ENCODE data around the gene GUCY2C.
"Not testable (repeated sequence)": the region's sequence is repeated elsewhere in the genome, so short reads cannot be mapped to it uniquely, and the experiment has no call there.

The GUCY2C gene

GRCh38 chr12:14682231-14682630 lies 14.2 kb downstream of the GUCY2C start:
- DNase-seq (ENCODE audit: extremely low read depth in 1 of 2, low read depth in 1 of 2): not testable (repeated sequence)

- no peak for DNase-seq (ENCODE audit: extremely low read depth in 1 of 2, low read depth in 1 of 2)
Observed at GRCh38 chr12:14681625-14682024, 14.8 kb downstream of the GUCY2C start.

GRCh38 chr12:14681190-14681589 lies 15.2 kb downstream of the GUCY2C start:
- DNase-seq (ENCODE audit: extremely low read depth in 1 of 2, low read depth in 1 of 2): no peak

- DNase-seq (ENCODE audit: extremely low read depth in 1 of 2, low read depth in 1 of 2): no peak
Observed at GRCh38 chr12:14678547-14679150, 17.8 kb downstream of the GUCY2C start.

GRCh38 chr12:14668591-14668990 lies 27.8 kb downstream of the GUCY2C start:
- DNase-seq (ENCODE audit: extremely low read depth in 1 of 2, low read depth in 1 of 2): no peak

GRCh38 chr12:14665354-14666348 lies 30.7 kb downstream of the GUCY2C start:
- DNase-seq (ENCODE audit: extremely low read depth in 1 of 2, low read depth in 1 of 2): no peak

GRCh38 chr12:14664434-14665023 lies 31.9 kb downstream of the GUCY2C start:
- DNase-seq (ENCODE audit: extremely low read depth in 1 of 2, low read depth in 1 of 2): no peak

- DNase-seq (ENCODE audit: extremely low read depth in 1 of 2, low read depth in 1 of 2): no peak
Observed at GRCh38 chr12:14663002-14663401, 33.4 kb downstream of the GUCY2C start.

- no peak for DNase-seq (ENCODE audit: extremely low read depth in 1 of 2, low read depth in 1 of 2)
Observed at GRCh38 chr12:14656846-14657245, 39.6 kb downstream of the GUCY2C start.

GRCh38 chr12:14655284-14655683 lies 41.1 kb downstream of the GUCY2C start:
- no peak for DNase-seq (ENCODE audit: extremely low read depth in 1 of 2, low read depth in 1 of 2)

- DNase-seq (ENCODE audit: extremely low read depth in 1 of 2, low read depth in 1 of 2): no peak
Observed at GRCh38 chr12:14654842-14655241, 41.6 kb downstream of the GUCY2C start.

GRCh38 chr12:14654416-14654815 lies 42.0 kb downstream of the GUCY2C start:
- no peak for DNase-seq (ENCODE audit: extremely low read depth in 1 of 2, low read depth in 1 of 2)

- no peak for DNase-seq (ENCODE audit: extremely low read depth in 1 of 2, low read depth in 1 of 2)
Observed at GRCh38 chr12:14652483-14652882, 43.9 kb downstream of the GUCY2C start.

GRCh38 chr12:14651371-14651770 lies 45.0 kb downstream of the GUCY2C start:
- no peak for DNase-seq (ENCODE audit: extremely low read depth in 1 of 2, low read depth in 1 of 2)

GRCh38 chr12:14650789-14651188 lies 45.6 kb downstream of the GUCY2C start:
- no peak for DNase-seq (ENCODE audit: extremely low read depth in 1 of 2, low read depth in 1 of 2)

GRCh38 chr12:14647028-14647750 lies 49.2 kb downstream of the GUCY2C start:
- DNase-seq (ENCODE audit: extremely low read depth in 1 of 2, low read depth in 1 of 2): no peak

GRCh38 chr12:14643251-14643650 lies 53.1 kb downstream of the GUCY2C start:
- no peak for DNase-seq (ENCODE audit: extremely low read depth in 1 of 2, low read depth in 1 of 2)

- DNase-seq (ENCODE audit: extremely low read depth in 1 of 2, low read depth in 1 of 2): no peak
Observed at GRCh38 chr12:14638066-14638465, 58.3 kb downstream of the GUCY2C start.

GRCh38 chr12:14635776-14636175 lies 60.6 kb downstream of the GUCY2C start:
- no peak for DNase-seq (ENCODE audit: extremely low read depth in 1 of 2, low read depth in 1 of 2)

- no peak for DNase-seq (ENCODE audit: extremely low read depth in 1 of 2, low read depth in 1 of 2)
Observed at GRCh38 chr12:14630793-14631192, 65.6 kb downstream of the GUCY2C start.
